ENCODE data around the gene ALDH1L2. TPM values are rescaled to one million over a fixed set of nuclear protein-coding genes. Genes with fewer than 3 reads are reported as not detected.

The ALDH1L2 gene
- total and polyA plus RNA-seq, 9 of the 15 experiments (the other 6 are each of a cell fraction or from before 2014, with no cell fraction given) = 1.1 to 9.9 (median 3.8) TPM

GRCh38 chr12:105099356-105099755 is 15.1 kb upstream of the ALDH1L2 start:
- H3K36me3 ChIP-seq (ENCODE audit: control insufficient read depth, insufficient read depth, low read length) = no peaks in the 10 kb centered on the region
- H3K9ac ChIP-seq (ENCODE audit: insufficient read depth in 1 of 2, low read depth in 2 of 2, low read length in 2 of 2) = no peak overlapping the region
- H4K20me1 ChIP-seq (replicated peaks; ENCODE audit: control insufficient read depth, insufficient read depth, low read length) = no peaks in the 10 kb centered on the region
- no TSS peak for BruUV-seq (replicated peaks)
- H2AFZ ChIP-seq (ENCODE audit: low read depth, low read length) = no peak overlapping the region
- no peaks in the 10 kb centered on the region; the same call in 1 of the 2 replicates for H3K9me3 ChIP-seq (replicated peaks; ENCODE audit: control insufficient read depth, insufficient read depth, low read depth, low read length)
- ChIA-PET POLR2A (interaction anchor here (0.6 to 1.4 kb wide), 2 partner anchors 10 to 16 kb away, joined by 3 to 4 read pairs; no protein-coding TSS in a partner anchor), CTCF (ENCODE audit: low intra/inter-chr PET ratio) (no interaction called here)
- intact Hi-C loops (cut with micrococcal nuclease) = no loop called here
- H3K4me1 ChIP-seq (replicated peaks in 1 of 2; ENCODE audit: control insufficient read depth in 2 of 2, insufficient read depth in 2 of 2, low read length in 2 of 2) = no peaks in the 10 kb centered on the region
- no peak overlapping the region for H3K4me2 ChIP-seq (ENCODE audit: insufficient read depth, low read length)
- FAIRE-seq (no peak), ATAC-seq (peak; percentile 55; the same call in 2 of the 3 replicates), DNase-seq (ENCODE audit: extremely low read depth in 1 of 4, low spot score in 3 of 4) (no peak)
- TF ChIP-seq TARDBP (IDR thresholded peaks at IDR 0.05) (no peak), NR1H2 (CRISPR knock-in tag; IDR thresholded peaks at IDR 0.05) (no peak), RCOR1 (IDR thresholded peaks at IDR 0.05; ENCODE audit: borderline replicate concordance in 1 of 2, low read depth in 2 of 2, low read length in 2 of 2) (peak in 1 of 2 experiments; percentile 79; a peak in 2 of 4 replicates), SPI1 (IDR thresholded peaks at IDR 0.05; ENCODE audit: borderline replicate concordance, low read depth, low read length) (peak; percentile 66), SOX6 (IDR thresholded peaks at IDR 0.05) (0 out of 2 replicates have a peak, but pooled peaks have one; percentile 22), TEAD4 (IDR thresholded peaks at IDR 0.05; ENCODE audit: low read length) (peak; percentile 45; the same call in 1 of the 2 replicates), TEAD4 (CRISPR knock-in tag; IDR thresholded peaks at IDR 0.05; ENCODE audit: borderline replicate concordance) (no peak), MEIS2 (IDR thresholded peaks at IDR 0.05; ENCODE audit: partially characterized antibody) (peak; percentile 44), CEBPG (CRISPR knock-in tag; IDR thresholded peaks at IDR 0.05) (peak; percentile 33; the same call in 1 of the 2 replicates), CEBPG (tag; conservative IDR thresholded peaks at IDR 0.05 in 1 of 2, IDR thresholded peaks at IDR 0.05 in 1 of 2) (no peak), ZBTB33 (CRISPR knock-in tag; IDR thresholded peaks at IDR 0.05) (no peak), KDM1A (IDR thresholded peaks at IDR 0.05) (peak; percentile 73 to 79), MECOM (CRISPR knock-in tag; IDR thresholded peaks at IDR 0.05) (no peak), ESRRA (IDR thresholded peaks at IDR 0.05; ENCODE audit: borderline replicate concordance, low read depth) (peak; percentile 44; the same call in 1 of the 2 replicates), CBFA2T3 (IDR thresholded peaks at IDR 0.05) (peak; percentile 15), NR4A1 (CRISPR knock-in tag; IDR thresholded peaks at IDR 0.05) (no peak), NR4A1 (tag; IDR thresholded peaks at IDR 0.05) (no peak)
- TF ChIP-seq, protein P1, sequence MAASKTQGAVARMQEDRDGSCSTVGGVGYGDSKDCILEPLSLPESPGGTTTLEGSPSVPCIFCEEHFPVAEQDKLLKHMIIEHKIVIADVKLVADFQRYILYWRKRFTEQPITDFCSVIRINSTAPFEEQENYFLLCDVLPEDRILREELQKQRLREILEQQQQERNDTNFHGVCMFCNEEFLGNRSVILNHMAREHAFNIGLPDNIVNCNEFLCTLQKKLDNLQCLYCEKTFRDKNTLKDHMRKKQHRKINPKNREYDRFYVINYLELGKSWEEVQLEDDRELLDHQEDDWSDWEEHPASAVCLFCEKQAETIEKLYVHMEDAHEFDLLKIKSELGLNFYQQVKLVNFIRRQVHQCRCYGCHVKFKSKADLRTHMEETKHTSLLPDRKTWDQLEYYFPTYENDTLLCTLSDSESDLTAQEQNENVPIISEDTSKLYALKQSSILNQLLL (CRISPR knock-in tag; IDR thresholded peaks at IDR 0.05; ENCODE audit: borderline replicate concordance) = no peak
- TF ChIP-seq, protein P2, sequence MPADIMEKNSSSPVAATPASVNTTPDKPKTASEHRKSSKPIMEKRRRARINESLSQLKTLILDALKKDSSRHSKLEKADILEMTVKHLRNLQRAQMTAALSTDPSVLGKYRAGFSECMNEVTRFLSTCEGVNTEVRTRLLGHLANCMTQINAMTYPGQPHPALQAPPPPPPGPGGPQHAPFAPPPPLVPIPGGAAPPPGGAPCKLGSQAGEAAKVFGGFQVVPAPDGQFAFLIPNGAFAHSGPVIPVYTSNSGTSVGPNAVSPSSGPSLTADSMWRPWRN (IDR thresholded peaks at IDR 0.05; ENCODE audit: low read depth) = 0 out of 2 replicates have a peak, but pooled peaks have one; percentile 44
- H3K27ac ChIP-seq (ENCODE audit: extremely low read depth, low read depth, low read length) = no peak overlapping the region
- no peak overlapping the region for H3K4me3 ChIP-seq
- no peaks in the 10 kb centered on the region for H3K79me2 ChIP-seq (ENCODE audit: control insufficient read depth, insufficient read depth, low read length)
- 19% methylated on average over 1 of the region's 1 CpG for WGBS (ENCODE audit: insufficient coverage, low coverage, missing lambda C conversion rate)
- H3K9me1 ChIP-seq (ENCODE audit: control insufficient read depth, insufficient read depth, low read length) = no peaks in the 10 kb centered on the region
- H3K27me3 ChIP-seq (ENCODE audit: control insufficient read depth in 2 of 2, insufficient read depth in 2 of 2, low read length in 2 of 2) = no peaks in the 10 kb centered on the region
- in situ Hi-C loops (cut with MboI) = no loop called here

Measured in K562 (cell line).